HL-60 (cell line): Measurements from ENCODE around the gene LMNTD1.

Experiments used
- DNase-seq, 2 experiments: peaks; one replicate each; pipeline ENCODE4 v3.0.0-alpha.2; 2010 to 2020; ENCODE audit warnings: low read depth in 1 of 2, low spot score in 1 of 2
- H3K27ac ChIP-seq: fragments of 250-450 bp; sonication (Bioruptor Pico); replicated peaks from 2 replicates; pipeline ENCODE4 v1.5.1; 2020; ENCODE audit warnings: mild to moderate bottlenecking, moderate library complexity
- H3K27me3 ChIP-seq: fragments of 250-450 bp; sonication (Bioruptor Pico); 2 replicates; pipeline ENCODE4 v1.5.1; 2021; ENCODE audit warnings: mild to moderate bottlenecking, moderate library complexity; ENCODE audit not compliant: insufficient read depth, poor library complexity, severe bottlenecking
- H3K4me3 ChIP-seq: replicated peaks from 2 replicates; pipeline ENCODE4 v1.5.1; 2011; ENCODE audit warnings: mild to moderate bottlenecking, control low read depth, low read length; ENCODE audit not compliant: insufficient read depth
- GABPA ChIP-seq: IDR thresholded peaks from 2 replicates; pipeline ENCODE4 v1.6.1; 2012; ENCODE audit warnings: low read depth
- POLR2AphosphoS5 ChIP-seq: IDR thresholded peaks from 2 replicates; pipeline ENCODE4 v1.6.1; 2012; ENCODE audit warnings: low read depth
- SPI1 ChIP-seq: IDR thresholded peaks from 2 replicates; pipeline ENCODE4 v1.6.1; 2012; ENCODE audit warnings: low read depth, mild to moderate bottlenecking, borderline replicate concordance
- TF ChIP-seq, protein P1 (sequence below): IDR thresholded peaks from 2 replicates; pipeline ENCODE4 v1.6.1; 2012; ENCODE audit warnings: low read depth; ENCODE audit not compliant: insufficient replicate concordance
- TF ChIP-seq, protein P2 (sequence below): IDR thresholded peaks from one replicate; pipeline ENCODE4 v1.5.1; 2011; ENCODE audit warnings: low read length, control low read depth, inconsistent platforms; ENCODE audit not compliant: insufficient read depth

LMNTD1 gene

GRCh38 chr12:25434515-25434914, 118.6 kb downstream of the LMNTD1 start:
- TF ChIP-seq POLR2AphosphoS5 (no peak), SPI1 (peak; percentile 35)
- TF ChIP-seq, protein P1, sequence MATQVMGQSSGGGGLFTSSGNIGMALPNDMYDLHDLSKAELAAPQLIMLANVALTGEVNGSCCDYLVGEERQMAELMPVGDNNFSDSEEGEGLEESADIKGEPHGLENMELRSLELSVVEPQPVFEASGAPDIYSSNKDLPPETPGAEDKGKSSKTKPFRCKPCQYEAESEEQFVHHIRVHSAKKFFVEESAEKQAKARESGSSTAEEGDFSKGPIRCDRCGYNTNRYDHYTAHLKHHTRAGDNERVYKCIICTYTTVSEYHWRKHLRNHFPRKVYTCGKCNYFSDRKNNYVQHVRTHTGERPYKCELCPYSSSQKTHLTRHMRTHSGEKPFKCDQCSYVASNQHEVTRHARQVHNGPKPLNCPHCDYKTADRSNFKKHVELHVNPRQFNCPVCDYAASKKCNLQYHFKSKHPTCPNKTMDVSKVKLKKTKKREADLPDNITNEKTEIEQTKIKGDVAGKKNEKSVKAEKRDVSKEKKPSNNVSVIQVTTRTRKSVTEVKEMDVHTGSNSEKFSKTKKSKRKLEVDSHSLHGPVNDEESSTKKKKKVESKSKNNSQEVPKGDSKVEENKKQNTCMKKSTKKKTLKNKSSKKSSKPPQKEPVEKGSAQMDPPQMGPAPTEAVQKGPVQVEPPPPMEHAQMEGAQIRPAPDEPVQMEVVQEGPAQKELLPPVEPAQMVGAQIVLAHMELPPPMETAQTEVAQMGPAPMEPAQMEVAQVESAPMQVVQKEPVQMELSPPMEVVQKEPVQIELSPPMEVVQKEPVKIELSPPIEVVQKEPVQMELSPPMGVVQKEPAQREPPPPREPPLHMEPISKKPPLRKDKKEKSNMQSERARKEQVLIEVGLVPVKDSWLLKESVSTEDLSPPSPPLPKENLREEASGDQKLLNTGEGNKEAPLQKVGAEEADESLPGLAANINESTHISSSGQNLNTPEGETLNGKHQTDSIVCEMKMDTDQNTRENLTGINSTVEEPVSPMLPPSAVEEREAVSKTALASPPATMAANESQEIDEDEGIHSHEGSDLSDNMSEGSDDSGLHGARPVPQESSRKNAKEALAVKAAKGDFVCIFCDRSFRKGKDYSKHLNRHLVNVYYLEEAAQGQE: no peak
- Histone ChIP-seq H3K27me3 (no peaks in the 10 kb centered on the region), H3K4me3 (no peak overlapping the region), H3K27ac (no peak overlapping the region)
- no peak for DNase-seq

GRCh38 chr12:25433581-25434325, 119.3 kb downstream of the LMNTD1 start:
- H3K27ac ChIP-seq: no peak overlapping the region
- no peak for DNase-seq
- TF ChIP-seq SPI1 (no peak), GABPA (no peak), POLR2AphosphoS5 (no peak)
- TF ChIP-seq, protein P2, sequence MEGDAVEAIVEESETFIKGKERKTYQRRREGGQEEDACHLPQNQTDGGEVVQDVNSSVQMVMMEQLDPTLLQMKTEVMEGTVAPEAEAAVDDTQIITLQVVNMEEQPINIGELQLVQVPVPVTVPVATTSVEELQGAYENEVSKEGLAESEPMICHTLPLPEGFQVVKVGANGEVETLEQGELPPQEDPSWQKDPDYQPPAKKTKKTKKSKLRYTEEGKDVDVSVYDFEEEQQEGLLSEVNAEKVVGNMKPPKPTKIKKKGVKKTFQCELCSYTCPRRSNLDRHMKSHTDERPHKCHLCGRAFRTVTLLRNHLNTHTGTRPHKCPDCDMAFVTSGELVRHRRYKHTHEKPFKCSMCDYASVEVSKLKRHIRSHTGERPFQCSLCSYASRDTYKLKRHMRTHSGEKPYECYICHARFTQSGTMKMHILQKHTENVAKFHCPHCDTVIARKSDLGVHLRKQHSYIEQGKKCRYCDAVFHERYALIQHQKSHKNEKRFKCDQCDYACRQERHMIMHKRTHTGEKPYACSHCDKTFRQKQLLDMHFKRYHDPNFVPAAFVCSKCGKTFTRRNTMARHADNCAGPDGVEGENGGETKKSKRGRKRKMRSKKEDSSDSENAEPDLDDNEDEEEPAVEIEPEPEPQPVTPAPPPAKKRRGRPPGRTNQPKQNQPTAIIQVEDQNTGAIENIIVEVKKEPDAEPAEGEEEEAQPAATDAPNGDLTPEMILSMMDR: no peak
- TF ChIP-seq, protein P1: no peak
- no peaks in the 10 kb centered on the region for H3K27me3 ChIP-seq
- no peak overlapping the region for H3K4me3 ChIP-seq

DNA sequence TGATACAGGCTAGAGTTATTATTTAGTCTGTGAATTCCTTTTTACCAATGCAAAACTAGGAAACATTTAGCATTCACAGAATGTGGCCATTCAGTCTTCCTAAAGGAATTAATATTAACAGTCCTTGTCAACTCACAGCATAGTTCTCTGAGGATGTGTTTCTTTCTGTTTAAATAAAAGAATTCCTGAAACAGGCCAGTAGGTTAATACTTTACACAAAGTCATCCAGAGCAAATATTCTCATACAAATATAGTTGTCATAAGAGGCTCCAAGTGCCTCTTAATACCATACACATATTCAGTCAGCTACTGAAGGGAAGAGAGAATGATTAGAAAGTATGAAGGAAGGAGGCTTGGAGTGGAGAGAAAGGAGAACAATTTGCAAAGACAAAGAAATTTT, 120.1 kb downstream of the LMNTD1 start:
- H3K27ac ChIP-seq: no peak overlapping the region
- DNase-seq: no peak

More for the DNA sequence above, 120.1 kb downstream of the LMNTD1 start:
- Histone ChIP-seq H3K4me3 (no peak overlapping the region), H3K27me3 (peaks cover 2% of the 10 kb centered on the region)
- TF ChIP-seq, protein P1: no peak
- TF ChIP-seq POLR2AphosphoS5 (no peak), GABPA (no peak), SPI1 (no peak)
- TF ChIP-seq, protein P2: no peak
